ENCODE data around the gene TOLLIP. TPM values are rescaled to one million over a fixed set of nuclear protein-coding genes. Genes with fewer than 3 reads are reported as not detected.

TOLLIP gene
- total and polyA plus RNA-seq, 12 donors: 19.0 to 53.6 (median 42.6) TPM

GRCh38 chr11:1291295-1292017, 18.0 kb downstream of the TOLLIP start:
- 95 to 96% methylated on average over 40 to 46 of the region's 46 CpGs for WGBS, 2 donors
- DNase-seq: no peak
- Histone ChIP-seq H3K4me1 (peaks cover 0 to 8% (median 0%) of the 10 kb centered on the region in 9 donors), H3K27ac (no peak overlapping the region), H3K27me3 (no peaks in the 10 kb centered on the region), H3K4me3 (no peak overlapping the region), H3K36me3 (peaks cover 0 to 76% (median 23%) of the 10 kb centered on the region in 9 donors), H3K9me3 (no peaks in the 10 kb centered on the region)
- ATAC-seq: no peak
- intact Hi-C loops (cut with DNase I): loop anchor here in 1 of 10 donors (10.0 kb wide), 1 partner anchor 223 kb away; no protein-coding TSS in a partner anchor
- no peak for TF ChIP-seq CTCF (IDR thresholded peaks at IDR 0.05)

- WGBS, 2 donors: 91 to 94% methylated on average over 43 of the region's 43 CpGs
- H3K27me3 ChIP-seq: no peaks in the 10 kb centered on the region
- ATAC-seq (no peak), DNase-seq (no peak)
- peaks cover 0 to 81% (median 23%) of the 10 kb centered on the region in 9 donors for H3K36me3 ChIP-seq
- H3K9me3 ChIP-seq: no peaks in the 10 kb centered on the region
- intact Hi-C loops (cut with DNase I): loop anchor here in 1 of 10 donors (10.0 kb wide), 1 partner anchor 224 kb away; no protein-coding TSS in a partner anchor
- H3K4me3 ChIP-seq: no peak overlapping the region
- H3K4me1 ChIP-seq: peaks cover 0 to 8% (median 0%) of the 10 kb centered on the region in 9 donors
- H3K27ac ChIP-seq: no peak overlapping the region
- no peak for TF ChIP-seq CTCF (IDR thresholded peaks at IDR 0.05)
Observed at GRCh38 chr11:1290052-1291040, 19.1 kb downstream of the TOLLIP start.

- Histone ChIP-seq H3K4me1 (peaks cover 0 to 8% (median 0%) of the 10 kb centered on the region in 9 donors), H3K9me3 (no peaks in the 10 kb centered on the region), H3K27ac (no peak overlapping the region), H3K27me3 (no peaks in the 10 kb centered on the region), H3K36me3 (peaks cover 0 to 85% (median 23%) of the 10 kb centered on the region in 9 donors), H3K4me3 (no peak overlapping the region)
- 92 to 95% methylated on average over 33 of the region's 33 CpGs for WGBS, 2 donors
- TF ChIP-seq CTCF (IDR thresholded peaks at IDR 0.05): no peak
- no peak for ATAC-seq
- DNase-seq: no peak
- intact Hi-C loops (cut with DNase I): no loop called here
Observed at GRCh38 chr11:1289211-1289935, 20.1 kb downstream of the TOLLIP start.
